ENCODE measurements around the gene TWNK.

GRCh38 chr10:101008823-101009423 is 21.6 kb downstream of the TWNK start:
- TF ChIP-seq CTCF (IDR thresholded peaks at IDR 0.05; ENCODE audit: low read length) (no peak), EZH2 (IDR thresholded peaks at IDR 0.05; ENCODE audit: borderline replicate concordance, low read length) (no peak)

Measured in OCI-LY1 (cell line).